HG02970 (cell line): ENCODE measurements around the gene FGR.

Experiments used
- ATAC-seq: cut with Tn5 transposase; IDR thresholded peaks from one replicate; pipeline ENCODE4 v1.9.1; 2021; ENCODE audit warnings: mild to moderate bottlenecking, moderate library complexity, moderate number of reproducible peaks; ENCODE audit not compliant: unreplicated experiment, low FRiP score

FGR gene

GRCh38 chr1:27570356-27570755, 64.6 kb downstream of the FGR start:
- ATAC-seq = no peak

GRCh38 chr1:27569506-27570291, 65.3 kb downstream of the FGR start:
- no peak for ATAC-seq

- ATAC-seq = no peak
Observed at GRCh38 chr1:27569088-27569460, 65.9 kb downstream of the FGR start.

GRCh38 chr1:27568300-27569087, 66.5 kb downstream of the FGR start:
- ATAC-seq = peak; percentile 86

GRCh38 chr1:27567971-27568299, 67.0 kb downstream of the FGR start:
- ATAC-seq = no peak

GRCh38 chr1:27567146-27567526, 67.8 kb downstream of the FGR start:
- ATAC-seq = no peak

GRCh38 chr1:27566462-27567145, 68.4 kb downstream of the FGR start:
- no peak for ATAC-seq

- no peak for ATAC-seq
Observed at GRCh38 chr1:27564710-27565649, 70.0 kb downstream of the FGR start.

GRCh38 chr1:27563591-27564471, 71.2 kb downstream of the FGR start:
- ATAC-seq = no peak

- ATAC-seq = no peak
Observed at GRCh38 chr1:27563341-27563590, 71.7 kb downstream of the FGR start.

- ATAC-seq = no peak
Observed at GRCh38 chr1:27562534-27563340, 72.2 kb downstream of the FGR start.
